Neural progenitor cell (in vitro differentiated cells): ENCODE data around the gene ADAMTS12.

Experiments
- CTCF ChIP-seq: fragments of 200-600 bp; sonication (generic); IDR thresholded peaks from 2 replicates; pipeline ENCODE4 v1.5.1; 2017; ENCODE audit warnings: antibody characterized with exemption, mild to moderate bottlenecking
- EZH2 ChIP-seq: fragments of 200-600 bp; sonication (generic); IDR thresholded peaks from 2 replicates; pipeline ENCODE4 v1.6.1; 2017; ENCODE audit warnings: antibody characterized with exemption, mild to moderate bottlenecking, moderate library complexity

GRCh38 chr5:33565324-33565723 is 326.5 kb downstream of the ADAMTS12 start:
- TF ChIP-seq CTCF (no peak), EZH2 (no peak)
